Epithelial cell of prostate (primary cell): ENCODE results near the gene SLC6A2.
"Not testable (repeated sequence)": the region's sequence is repeated elsewhere in the genome, so short reads cannot be mapped to it uniquely, and the experiment has no call there.

Experiments used
- DNase-seq: peaks from one replicate; pipeline ENCODE4 v3.0.0-alpha.2; 2011; ENCODE audit warnings: low read depth, low spot score
- H3K27ac ChIP-seq: fragments of 450-650 bp; 2 replicates; pipeline ENCODE4 v1.5.1; 2017; ENCODE audit warnings: mild to moderate bottlenecking

Gene SLC6A2

GRCh38 chr16:55753145-55753631 lies 97.4 kb downstream of the SLC6A2 start:
- not testable (repeated sequence) for DNase-seq

More at GRCh38 chr16:55753145-55753631, 97.4 kb downstream of the SLC6A2 start:
- H3K27ac ChIP-seq = peak overlapping the region; percentile 37
